ENCODE data around the gene ERBB2. TPM values are rescaled to one million over a fixed set of nuclear protein-coding genes. Genes with fewer than 3 reads are reported as not detected.

The ERBB2 gene
- total and polyA plus RNA-seq, 10 of the 15 experiments (the other 5 are each of a cell fraction or from before 2014, with no cell fraction given) = 0.39 to 7.0 (median 4.3) TPM

- no peak for TF ChIP-seq CUX1 (IDR thresholded peaks at IDR 0.05; ENCODE audit: insufficient replicate concordance, low read depth, low read length)
- no peak for TF ChIP-seq ELK1 (IDR thresholded peaks at IDR 0.05; ENCODE audit: low read depth, low read length)
- no peak for TF ChIP-seq MTA3 (IDR thresholded peaks at IDR 0.05; ENCODE audit: borderline replicate concordance, low read length)
- no peak for TF ChIP-seq ATF7 (IDR thresholded peaks at IDR 0.05; ENCODE audit: low read depth)
- no peak for TF ChIP-seq NR2C1 (IDR thresholded peaks at IDR 0.05)
- no peak for TF ChIP-seq NFIC (IDR thresholded peaks at IDR 0.05; ENCODE audit: low read depth, low read length)
- TF ChIP-seq SIX5 (IDR thresholded peaks at IDR 0.05; ENCODE audit: low read depth, low read length, severe bottlenecking) = no peak
- TF ChIP-seq JUND (IDR thresholded peaks at IDR 0.05; ENCODE audit: low read depth, low read length) = no peak
- peak; percentile 62 to 64; a peak in 2 of 4 replicates for TF ChIP-seq IKZF2 (IDR thresholded peaks at IDR 0.05)
These were observed 72.6 kb downstream of the ERBB2 start (continued) for GRCh38 chr17:39772415-39772814.
